GM21825 (cell line): ENCODE data around the gene OR5A1.
"Not testable (repeated sequence)": the region's sequence is repeated elsewhere in the genome, so short reads cannot be mapped to it uniquely, and the experiment has no call there.

Experiments used
- ATAC-seq: cut with Tn5 transposase; IDR thresholded peaks from one replicate; pipeline ENCODE4 v1.9.1; 2021; ENCODE audit warnings: mild to moderate bottlenecking, moderate library complexity; ENCODE audit not compliant: unreplicated experiment

The OR5A1 gene

GRCh38 chr11:59436169-59436568 lies at the start of gene OR5A1:
Gene OR5A1 (plus strand): TSS chr11:59436469. CDS start chr11:59443169, 6,700 bp downstream.
- no peak for ATAC-seq

- ATAC-seq: no peak
Observed at GRCh38 chr11:59394186-59394585, 42.1 kb upstream of the OR5A1 start.

GRCh38 chr11:59400461-59401261 lies 35.6 kb upstream of the OR5A1 start:
- ATAC-seq: no peak

DNA sequence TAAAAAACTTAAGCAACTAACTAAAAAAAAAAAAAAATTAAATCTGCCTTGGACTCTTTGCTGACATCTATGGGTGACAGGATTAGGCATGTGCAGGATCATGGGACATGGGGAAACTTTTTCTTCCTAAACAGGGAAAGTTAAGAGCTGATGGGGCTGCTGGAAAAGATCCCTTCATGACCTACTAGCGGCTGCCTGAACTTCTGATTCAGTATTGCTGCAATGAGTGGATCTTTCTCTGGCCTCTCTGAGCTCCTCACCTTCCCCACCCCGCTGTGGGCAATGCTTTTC lies 35.1 kb upstream of the OR5A1 start:
- ATAC-seq: no peak

DNA sequence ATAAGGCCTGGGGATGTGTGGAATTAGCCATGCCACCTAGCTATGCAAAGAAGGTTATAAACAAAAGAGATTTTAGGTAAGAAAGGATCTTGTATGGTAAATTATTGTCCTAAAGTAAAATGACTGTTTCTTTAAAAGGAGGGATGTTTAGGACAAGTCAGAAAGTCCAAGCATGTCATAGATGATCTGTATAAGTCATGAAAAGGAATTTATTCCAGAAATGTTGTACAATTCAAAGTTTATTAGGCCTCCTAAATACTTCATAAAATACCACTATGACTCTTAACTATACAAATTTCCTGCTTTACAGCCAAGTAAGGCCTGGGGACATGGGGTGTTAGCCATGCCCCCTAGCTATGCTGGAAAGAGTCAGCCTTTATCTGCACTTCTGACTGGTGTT lies 32.7 kb upstream of the OR5A1 start:
- no peak for ATAC-seq

DNA sequence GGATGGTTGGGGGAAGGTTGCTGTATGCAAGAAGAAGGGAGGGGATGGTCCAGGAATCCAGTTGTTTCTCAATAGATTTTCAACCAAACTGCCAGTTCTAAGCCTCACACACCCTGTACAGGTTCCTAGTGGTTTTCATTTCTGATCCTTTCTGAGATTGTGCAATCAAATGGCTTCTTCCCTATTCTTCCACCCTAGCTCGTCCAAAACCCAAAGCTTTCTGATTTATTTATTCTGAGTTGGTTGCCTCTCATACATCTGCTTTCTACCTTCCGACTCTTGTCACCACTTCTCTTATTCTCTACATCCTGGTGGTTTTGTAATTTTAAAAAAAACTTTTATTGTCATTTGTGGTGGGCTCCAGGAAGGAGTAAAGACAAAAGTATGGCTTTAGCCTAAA lies 22.6 kb upstream of the OR5A1 start:
- ATAC-seq: no peak

DNA sequence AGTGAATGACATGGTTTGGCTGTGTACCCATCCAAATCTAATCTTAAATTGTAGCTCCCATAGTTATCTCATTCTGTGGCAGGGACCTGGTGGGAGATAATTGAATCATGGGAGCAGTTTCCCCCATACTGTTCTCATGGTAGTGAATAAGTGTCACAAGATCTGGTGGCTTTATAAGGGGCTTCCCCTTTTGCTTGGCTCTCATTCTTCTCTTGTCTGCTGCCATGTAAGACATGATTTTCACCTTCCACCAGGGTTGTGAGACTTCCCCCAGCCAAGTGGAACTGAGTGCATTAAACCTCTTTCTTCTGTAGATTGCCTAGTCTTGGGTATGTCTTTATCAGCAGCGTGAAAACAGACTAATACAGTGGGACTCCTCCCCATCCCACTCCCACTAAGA lies 21.2 kb upstream of the OR5A1 start:
- ATAC-seq: no peak

DNA sequence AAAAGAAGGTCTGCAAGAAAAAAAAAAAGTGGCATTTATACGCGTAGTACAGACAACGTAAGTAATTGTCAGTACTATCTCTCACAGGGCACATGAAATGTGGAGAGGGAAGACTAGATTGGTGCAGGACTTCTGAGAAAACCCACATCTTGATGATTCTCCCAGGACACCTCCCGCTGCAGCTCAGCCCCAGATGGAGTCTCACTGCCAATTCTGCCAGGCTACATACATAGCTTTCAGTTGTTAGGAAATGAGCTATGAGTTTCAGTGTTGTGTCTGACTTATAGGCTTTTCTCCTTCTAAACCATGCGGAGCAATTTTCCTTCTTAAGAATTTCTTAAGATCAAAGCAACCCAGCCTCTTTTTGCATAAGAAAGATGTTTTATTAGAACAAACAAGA lies 19.7 kb upstream of the OR5A1 start:
- no peak for ATAC-seq

DNA sequence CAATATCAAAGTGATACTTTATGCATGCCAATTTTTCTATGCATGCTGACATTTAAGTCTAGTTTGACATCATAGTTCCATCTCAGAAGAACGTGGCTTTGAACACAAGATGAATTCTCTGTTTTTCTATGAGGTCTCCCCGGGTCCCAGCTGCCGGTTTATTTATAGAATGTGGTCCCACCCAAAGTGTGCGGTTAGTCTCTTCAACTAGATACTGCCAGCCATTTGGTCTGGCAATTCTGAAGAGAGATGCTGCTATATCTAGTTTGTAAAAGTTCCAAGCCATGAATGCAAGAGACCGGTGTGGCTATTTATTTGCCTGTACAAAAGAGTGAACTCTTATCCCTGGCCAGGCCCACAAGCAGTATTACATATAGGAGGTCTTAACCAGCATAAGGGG lies 19.2 kb upstream of the OR5A1 start:
- ATAC-seq: no peak

DNA sequence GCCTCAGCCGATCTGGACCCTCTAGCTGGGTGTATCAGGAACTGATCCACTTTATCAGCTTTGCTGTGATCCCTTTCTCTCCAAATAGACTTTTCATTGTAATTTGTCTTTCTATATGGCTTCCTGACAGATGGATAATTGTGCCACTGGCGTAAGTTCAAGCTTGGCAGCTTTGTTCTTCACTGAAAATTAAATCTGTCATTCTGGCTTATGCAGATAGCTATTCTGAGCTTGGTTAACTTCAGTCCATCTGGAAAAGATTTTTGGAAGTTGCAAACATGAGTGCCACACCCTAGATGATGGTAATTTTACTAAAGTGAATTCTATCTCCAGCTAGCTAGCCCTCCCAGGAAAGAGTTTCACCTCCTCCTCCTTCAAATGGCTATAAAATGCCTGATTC lies 18.1 kb upstream of the OR5A1 start:
- ATAC-seq: no peak

DNA sequence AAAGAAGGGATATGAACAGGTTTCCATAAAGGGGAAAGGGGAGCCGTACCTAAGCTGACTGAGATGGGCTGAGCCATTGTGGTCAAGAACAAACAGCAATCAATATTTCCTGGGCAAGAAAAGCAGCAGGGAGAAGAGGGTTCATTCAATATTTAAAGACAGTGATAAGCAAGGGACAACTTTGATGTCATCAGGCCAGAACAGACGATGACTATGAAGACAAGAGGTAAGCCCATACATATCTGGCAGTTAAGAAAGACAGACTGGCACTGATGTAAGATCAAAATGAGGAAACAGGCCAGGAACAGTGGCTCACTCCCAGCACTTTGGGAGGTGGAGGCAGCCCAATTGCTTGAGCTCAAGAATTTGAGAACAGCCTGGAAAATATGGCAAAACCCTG lies 12.4 kb upstream of the OR5A1 start:
- ATAC-seq: no peak

DNA sequence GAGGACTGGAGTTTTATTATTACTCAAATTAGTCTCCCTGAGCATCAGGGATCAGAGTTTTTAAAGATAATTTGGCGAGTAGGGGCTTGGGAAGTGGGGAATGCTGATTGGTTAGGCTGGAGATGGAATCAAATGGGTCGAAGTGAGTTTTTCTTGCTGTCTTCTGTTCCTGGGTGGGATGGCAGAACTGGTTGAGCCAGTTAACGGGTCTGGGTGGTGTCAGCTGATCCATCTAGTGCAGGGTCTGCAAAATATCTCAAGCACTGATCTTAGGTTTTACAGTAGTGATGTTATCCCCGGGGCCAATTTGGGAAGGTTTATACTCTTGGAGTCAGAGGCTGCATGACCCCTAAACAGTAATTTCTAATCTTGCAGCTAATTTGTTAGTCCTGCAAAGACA lies 11.1 kb upstream of the OR5A1 start:
- ATAC-seq: no peak

- no peak for ATAC-seq
Observed at GRCh38 chr11:59426361-59427067, 9.8 kb upstream of the OR5A1 start, which contains the start of gene OR5A2. Gene OR5A2 (minus strand): TSS chr11:59426413. CDS start chr11:59422953, 3,460 bp downstream.

DNA sequence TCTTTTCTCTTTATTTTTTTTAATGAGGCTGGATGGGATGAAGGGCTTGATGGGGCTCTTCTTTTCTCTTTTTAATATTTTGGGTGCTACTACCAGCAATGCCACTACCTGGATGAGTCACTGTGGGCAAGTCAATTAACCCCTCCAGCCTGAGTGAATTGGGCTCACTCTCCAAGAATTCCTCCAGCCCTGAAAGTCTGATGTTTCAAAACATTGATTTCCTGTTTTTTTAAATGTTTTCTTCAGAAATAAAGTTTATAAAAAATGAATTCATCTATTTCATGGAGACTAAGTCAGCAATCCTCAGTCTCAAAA lies 9.2 kb upstream of the OR5A1 start:
- ATAC-seq: no peak

- peak; percentile 64 for ATAC-seq
Observed at GRCh38 chr11:59429924-59430516, 6.2 kb upstream of the OR5A1 start.

- no peak for ATAC-seq
Observed at GRCh38 chr11:59437770-59438169, 1.5 kb downstream of the OR5A1 start.

DNA sequence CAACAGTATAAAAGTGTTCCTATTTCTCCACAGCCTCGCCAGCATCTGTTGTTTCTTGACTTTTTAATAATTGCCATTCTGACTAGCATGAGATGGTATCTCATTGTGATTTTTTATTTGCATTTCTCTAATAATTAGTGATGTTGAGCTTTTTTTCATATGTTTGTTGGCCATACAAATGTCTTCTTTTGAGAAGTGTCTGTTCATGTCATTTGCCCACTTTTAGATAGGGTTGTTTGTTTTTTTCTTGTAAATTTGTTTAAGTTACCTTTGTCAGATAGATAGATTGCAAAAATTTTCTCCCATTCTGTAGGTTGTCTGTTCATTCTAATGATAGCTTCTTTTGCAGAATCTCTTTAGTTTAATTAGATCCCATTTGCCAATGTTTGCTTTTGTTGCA lies 9.4 kb downstream of the OR5A1 start:
- ATAC-seq: not testable (repeated sequence)

DNA sequence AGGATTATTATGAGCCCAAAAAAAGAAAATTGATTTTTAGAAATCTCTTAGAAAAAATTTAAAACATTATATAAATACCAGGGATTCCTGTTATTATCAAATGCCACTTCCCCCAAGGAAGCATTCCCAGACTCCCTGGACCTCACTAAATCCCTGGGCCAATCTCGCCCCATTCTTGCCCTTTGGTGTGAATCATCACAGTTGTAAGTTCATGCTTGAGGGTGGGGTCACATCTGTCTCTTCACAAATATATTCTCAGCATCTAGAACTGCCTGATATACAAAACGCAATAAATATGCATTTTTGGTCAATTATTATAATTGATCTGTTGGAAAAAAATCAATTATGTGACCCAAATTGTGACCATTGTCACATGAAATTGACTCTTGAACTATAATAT lies 12.2 kb downstream of the OR5A1 start:
- ATAC-seq: no peak

GRCh38 chr11:59456661-59457060 lies 20.4 kb downstream of the OR5A1 start, which contains the start of gene OR4D6:
Gene OR4D6 (plus strand): TSS chr11:59456961. CDS start chr11:59456961, 0 bp downstream.
- ATAC-seq: no peak

DNA sequence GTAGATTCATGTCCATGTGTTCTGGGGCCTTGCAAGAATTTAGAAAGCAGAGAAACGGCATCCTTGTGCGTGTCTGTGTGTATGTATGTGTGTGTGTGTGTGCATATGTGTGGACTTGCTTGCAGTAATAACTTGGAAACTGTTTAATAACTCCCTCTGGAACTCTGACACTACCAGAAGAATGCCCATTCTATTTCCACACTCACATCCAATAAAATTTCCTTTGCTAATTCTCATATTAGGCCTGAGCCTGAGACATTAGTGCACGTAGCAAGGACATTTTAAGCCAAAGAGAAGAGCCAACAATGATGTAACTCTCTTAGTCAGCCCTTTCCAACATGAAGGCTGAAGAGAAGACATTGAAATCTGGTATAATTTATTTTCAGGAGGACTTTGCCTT lies 23.6 kb downstream of the OR5A1 start:
- no peak for ATAC-seq

DNA sequence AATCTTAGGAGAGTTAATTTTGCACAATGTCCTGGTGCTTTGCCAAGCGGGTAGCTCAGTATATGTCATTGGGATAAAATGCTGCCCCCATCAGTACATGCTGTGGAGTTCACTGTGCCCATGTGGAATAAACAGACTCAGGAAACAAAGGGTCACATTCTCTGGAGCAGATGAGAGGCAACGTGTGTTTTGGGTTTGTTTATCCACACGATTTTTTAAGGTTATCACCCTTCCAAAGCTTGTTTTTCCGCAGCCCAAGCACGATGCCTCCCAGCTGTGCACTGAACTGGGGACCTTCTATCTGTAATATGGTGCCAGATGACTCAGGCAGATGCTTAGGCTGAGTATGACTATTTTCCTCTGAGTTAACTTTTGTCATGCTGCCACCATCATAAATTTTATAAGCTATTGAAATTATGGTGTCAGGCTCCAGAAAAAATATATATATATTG lies 26.9 kb downstream of the OR5A1 start:
- ATAC-seq: no peak

DNA sequence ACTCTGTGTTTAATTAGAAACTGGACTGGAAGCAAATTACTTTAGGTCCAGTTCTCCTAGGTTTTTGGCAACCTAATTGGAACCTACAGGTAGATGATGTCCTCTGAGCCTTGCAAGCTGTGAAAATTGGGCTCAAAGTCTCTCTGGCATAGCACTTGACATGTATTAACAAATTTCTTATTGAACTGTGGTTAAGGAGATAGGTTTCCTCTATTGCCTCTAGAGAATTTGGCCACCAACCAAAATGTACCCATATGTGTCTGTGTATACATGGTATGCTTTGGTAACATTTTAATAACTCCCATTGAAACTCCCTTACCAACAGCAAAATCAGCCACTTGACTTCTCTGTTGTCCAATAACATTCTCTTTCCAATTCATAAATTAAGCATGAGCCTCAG lies 36.7 kb downstream of the OR5A1 start, which contains the start of gene OR4D10:
Gene OR4D10, plus strand, starts transcription at position 301 of the 400 bp plus-strand sequence. CDS start 4,115 bp downstream, outside the sequence.
- ATAC-seq: no peak
